Measurements from ENCODE around the gene ANKDD1A. TPM values are rescaled to one million over a fixed set of nuclear protein-coding genes. Genes with fewer than 3 reads are reported as not detected.

ANKDD1A gene
- total and polyA plus RNA-seq, 9 donors, result 2.9 to 8.4 (median 4.6) TPM

- Histone ChIP-seq H3K27me3 (ENCODE audit: control insufficient read depth, insufficient read depth, low read length) (no peaks in the 10 kb centered on the region), H3K4me3 (ENCODE audit: low read length) (no peak overlapping the region), H3K36me3 (ENCODE audit: control insufficient read depth, insufficient read depth, low read length) (peaks cover 5% of the 10 kb centered on the region), H3K27ac (ENCODE audit: low read length) (no peak overlapping the region), H3K9me3 (replicated peaks; ENCODE audit: control insufficient read depth, low read depth, low read length) (peaks cover 3% of the 10 kb centered on the region), H3K4me1 (ENCODE audit: control insufficient read depth, insufficient read depth, low read length) (no peaks in the 10 kb centered on the region)
- DNase-seq, result no peak
- WGBS (ENCODE audit: insufficient coverage), result 95% methylated on average over 3 of the region's 11 CpGs
Measured at GRCh38 chr15:64934023-64934422, 22.3 kb downstream of the ANKDD1A start.

GRCh38 chr15:64938192-64938591 is 26.5 kb downstream of the ANKDD1A start:
- WGBS (ENCODE audit: insufficient coverage), result no CpG with 5 or more reads among the region's 3 CpGs
- Histone ChIP-seq H3K4me1 (ENCODE audit: control insufficient read depth, insufficient read depth, low read length) (no peaks in the 10 kb centered on the region), H3K9me3 (replicated peaks; ENCODE audit: control insufficient read depth, low read depth, low read length) (peaks cover 3% of the 10 kb centered on the region), H3K27me3 (ENCODE audit: control insufficient read depth, insufficient read depth, low read length) (no peaks in the 10 kb centered on the region), H3K36me3 (ENCODE audit: control insufficient read depth, insufficient read depth, low read length) (peaks cover 11% of the 10 kb centered on the region), H3K4me3 (ENCODE audit: low read length) (no peak overlapping the region), H3K27ac (ENCODE audit: low read length) (no peak overlapping the region)
- DNase-seq, result no peak

- Histone ChIP-seq H3K4me3 (ENCODE audit: low read length) (no peak overlapping the region), H3K27ac (ENCODE audit: low read length) (no peak overlapping the region), H3K27me3 (ENCODE audit: control insufficient read depth, insufficient read depth, low read length) (no peaks in the 10 kb centered on the region), H3K9me3 (replicated peaks; ENCODE audit: control insufficient read depth, low read depth, low read length) (no peaks in the 10 kb centered on the region), H3K36me3 (ENCODE audit: control insufficient read depth, insufficient read depth, low read length) (peaks cover 9% of the 10 kb centered on the region), H3K4me1 (ENCODE audit: control insufficient read depth, insufficient read depth, low read length) (no peaks in the 10 kb centered on the region)
- DNase-seq, result no peak
- 45% methylated on average over 6 of the region's 8 CpGs for WGBS (ENCODE audit: insufficient coverage)
Measured at GRCh38 chr15:64942356-64942755, 30.7 kb downstream of the ANKDD1A start.

GRCh38 chr15:64943512-64944225 is 32.0 kb downstream of the ANKDD1A start:
- Histone ChIP-seq H3K27me3 (ENCODE audit: control insufficient read depth, insufficient read depth, low read length) (no peaks in the 10 kb centered on the region), H3K9me3 (replicated peaks; ENCODE audit: control insufficient read depth, low read depth, low read length) (no peaks in the 10 kb centered on the region), H3K4me1 (ENCODE audit: control insufficient read depth, insufficient read depth, low read length) (no peaks in the 10 kb centered on the region), H3K27ac (ENCODE audit: low read length) (no peak overlapping the region), H3K4me3 (ENCODE audit: low read length) (no peak overlapping the region), H3K36me3 (ENCODE audit: control insufficient read depth, insufficient read depth, low read length) (peaks cover 9% of the 10 kb centered on the region)
- DNase-seq, result no peak
- 74% methylated on average over 3 of the region's 6 CpGs for WGBS (ENCODE audit: insufficient coverage)

GRCh38 chr15:64944961-64945360 is 33.3 kb downstream of the ANKDD1A start:
- Histone ChIP-seq H3K36me3 (ENCODE audit: control insufficient read depth, insufficient read depth, low read length) (peaks cover 9% of the 10 kb centered on the region), H3K4me3 (ENCODE audit: low read length) (no peak overlapping the region), H3K27ac (ENCODE audit: low read length) (no peak overlapping the region), H3K9me3 (replicated peaks; ENCODE audit: control insufficient read depth, low read depth, low read length) (no peaks in the 10 kb centered on the region), H3K27me3 (ENCODE audit: control insufficient read depth, insufficient read depth, low read length) (no peaks in the 10 kb centered on the region), H3K4me1 (ENCODE audit: control insufficient read depth, insufficient read depth, low read length) (no peaks in the 10 kb centered on the region)
- no peak for DNase-seq
- 88% methylated on average over 2 of the region's 4 CpGs for WGBS (ENCODE audit: insufficient coverage)

GRCh38 chr15:64947211-64947610 is 35.5 kb downstream of the ANKDD1A start:
- DNase-seq, result no peak
- H3K36me3 ChIP-seq (ENCODE audit: control insufficient read depth, insufficient read depth, low read length), result peaks cover 6% of the 10 kb centered on the region
- no peaks in the 10 kb centered on the region for H3K4me1 ChIP-seq (ENCODE audit: control insufficient read depth, insufficient read depth, low read length)
- 67% methylated on average over 10 of the region's 10 CpGs for WGBS (ENCODE audit: insufficient coverage)
- no peaks in the 10 kb centered on the region for H3K27me3 ChIP-seq (ENCODE audit: control insufficient read depth, insufficient read depth, low read length)
- H3K4me3 ChIP-seq (ENCODE audit: low read length), result no peak overlapping the region
- H3K27ac ChIP-seq (ENCODE audit: low read length), result no peak overlapping the region
- H3K9me3 ChIP-seq (replicated peaks; ENCODE audit: control insufficient read depth, low read depth, low read length), result no peaks in the 10 kb centered on the region

GRCh38 chr15:64948916-64949315 is 37.2 kb downstream of the ANKDD1A start:
- Histone ChIP-seq H3K27me3 (ENCODE audit: control insufficient read depth, insufficient read depth, low read length) (no peaks in the 10 kb centered on the region), H3K4me1 (ENCODE audit: control insufficient read depth, insufficient read depth, low read length) (no peaks in the 10 kb centered on the region), H3K27ac (ENCODE audit: low read length) (no peak overlapping the region), H3K9me3 (replicated peaks; ENCODE audit: control insufficient read depth, low read depth, low read length) (no peaks in the 10 kb centered on the region), H3K36me3 (ENCODE audit: control insufficient read depth, insufficient read depth, low read length) (no peaks in the 10 kb centered on the region), H3K4me3 (ENCODE audit: low read length) (no peak overlapping the region)
- DNase-seq, result no peak
- WGBS (ENCODE audit: insufficient coverage), result 60% methylated on average over 8 of the region's 9 CpGs

GRCh38 chr15:64949383-64950186 is 37.9 kb downstream of the ANKDD1A start:
- no peak overlapping the region for H3K4me3 ChIP-seq (ENCODE audit: low read length)
- no peaks in the 10 kb centered on the region for H3K9me3 ChIP-seq (replicated peaks; ENCODE audit: control insufficient read depth, low read depth, low read length)
- H3K27ac ChIP-seq (ENCODE audit: low read length), result no peak overlapping the region
- H3K27me3 ChIP-seq (ENCODE audit: control insufficient read depth, insufficient read depth, low read length), result no peaks in the 10 kb centered on the region
- no peaks in the 10 kb centered on the region for H3K36me3 ChIP-seq (ENCODE audit: control insufficient read depth, insufficient read depth, low read length)
- DNase-seq, result no peak
- no peaks in the 10 kb centered on the region for H3K4me1 ChIP-seq (ENCODE audit: control insufficient read depth, insufficient read depth, low read length)
- WGBS (ENCODE audit: insufficient coverage), result 92% methylated on average over 10 of the region's 11 CpGs

GRCh38 chr15:64950888-64951287 is 39.2 kb downstream of the ANKDD1A start:
- Histone ChIP-seq H3K4me3 (ENCODE audit: low read length) (no peak overlapping the region), H3K27me3 (ENCODE audit: control insufficient read depth, insufficient read depth, low read length) (no peaks in the 10 kb centered on the region), H3K9me3 (replicated peaks; ENCODE audit: control insufficient read depth, low read depth, low read length) (no peaks in the 10 kb centered on the region), H3K4me1 (ENCODE audit: control insufficient read depth, insufficient read depth, low read length) (no peaks in the 10 kb centered on the region), H3K36me3 (ENCODE audit: control insufficient read depth, insufficient read depth, low read length) (peaks cover 9% of the 10 kb centered on the region), H3K27ac (ENCODE audit: low read length) (no peak overlapping the region)
- WGBS (ENCODE audit: insufficient coverage), result 74% methylated on average over 6 of the region's 6 CpGs
- DNase-seq, result no peak

GRCh38 chr15:64951777-64952418 is 40.2 kb downstream of the ANKDD1A start:
- no peaks in the 10 kb centered on the region for H3K4me1 ChIP-seq (ENCODE audit: control insufficient read depth, insufficient read depth, low read length)
- no peak overlapping the region for H3K27ac ChIP-seq (ENCODE audit: low read length)
- DNase-seq, result no peak
- peaks cover 12% of the 10 kb centered on the region for H3K36me3 ChIP-seq (ENCODE audit: control insufficient read depth, insufficient read depth, low read length)
- no peak overlapping the region for H3K4me3 ChIP-seq (ENCODE audit: low read length)
- no peaks in the 10 kb centered on the region for H3K9me3 ChIP-seq (replicated peaks; ENCODE audit: control insufficient read depth, low read depth, low read length)
- no peaks in the 10 kb centered on the region for H3K27me3 ChIP-seq (ENCODE audit: control insufficient read depth, insufficient read depth, low read length)
- WGBS (ENCODE audit: insufficient coverage), result 97% methylated on average over 2 of the region's 2 CpGs

Measured in muscle of leg (tissue), 11 donors.